ENCODE results near the gene PAPSS2. TPM values are rescaled to one million over a fixed set of nuclear protein-coding genes. Genes with fewer than 3 reads are reported as not detected.

The PAPSS2 gene
- total and polyA plus RNA-seq, 11 donors: 1.9 to 32.6 (median 5.8) TPM

- no peaks in the 10 kb centered on the region for H3K27me3 ChIP-seq
- intact Hi-C loops (cut with DNase I): loop anchor here in 9 of 10 donors (1.0 to 10.0 kb wide), 10 partner anchors 61 to 896 kb away; no protein-coding TSS in a partner anchor
- H3K4me1 ChIP-seq: peaks cover 0 to 27% (median 5%) of the 10 kb centered on the region in 12 donors
- no peak for DNase-seq
- H3K27ac ChIP-seq: peak overlapping the region in 5 of 12 donors; percentile 33 to 60 (median 39)
- ATAC-seq: no peak
- WGBS, 4 donors: 37 to 43% (median 42%) methylated on average over 4 of the region's 4 CpGs
- TF ChIP-seq CTCF (IDR thresholded peaks at IDR 0.05) (peak; percentile 58 to 86 (median 82)), POLR2A (IDR thresholded peaks at IDR 0.05) (no peak)
- no peak overlapping the region for H3K4me3 ChIP-seq
- H3K36me3 ChIP-seq: no peaks in the 10 kb centered on the region
- no peaks in the 10 kb centered on the region for H3K9me3 ChIP-seq
Measured at GRCh38 chr10:87656431-87657072, 3.1 kb upstream of the PAPSS2 start.

GRCh38 chr10:87657371-87657770 is 2.3 kb upstream of the PAPSS2 start:
- H3K27ac ChIP-seq: peak overlapping the region in 7 of 12 donors; percentile 17 to 60 (median 34)
- 54 to 75% (median 67%) methylated on average over 5 of the region's 5 CpGs for WGBS, 4 donors
- H3K36me3 ChIP-seq: no peaks in the 10 kb centered on the region
- no peaks in the 10 kb centered on the region for H3K9me3 ChIP-seq
- H3K4me1 ChIP-seq: peaks cover 0 to 31% (median 5%) of the 10 kb centered on the region in 12 donors
- no peak for TF ChIP-seq CTCF (IDR thresholded peaks at IDR 0.05)
- TF ChIP-seq POLR2A (IDR thresholded peaks at IDR 0.05): no peak
- no peaks in the 10 kb centered on the region for H3K27me3 ChIP-seq
- DNase-seq: no peak
- intact Hi-C loops (cut with DNase I): loop anchor here in 8 of 10 donors (1.0 to 10.0 kb wide), 9 partner anchors 60 to 895 kb away; no protein-coding TSS in a partner anchor
- H3K4me3 ChIP-seq: no peak overlapping the region
- peak in 1 of 4 donors; percentile 47 for ATAC-seq

- no peaks in the 10 kb centered on the region for H3K36me3 ChIP-seq
- no peak for ATAC-seq
- TF ChIP-seq POLR2A (IDR thresholded peaks at IDR 0.05) (no peak), CTCF (IDR thresholded peaks at IDR 0.05) (no peak)
- H3K9me3 ChIP-seq: no peaks in the 10 kb centered on the region
- peaks cover 0 to 34% (median 5%) of the 10 kb centered on the region in 12 donors for H3K4me1 ChIP-seq
- H3K27ac ChIP-seq: peak overlapping the region in 4 of 12 donors; percentile 2 to 75 (median 35)
- intact Hi-C loops (cut with DNase I): loop anchor here in 5 of 10 donors (5.0 to 10.0 kb wide), 7 partner anchors 59 to 894 kb away; no protein-coding TSS in a partner anchor
- WGBS, 4 donors: 73 to 84% (median 75%) methylated on average over 5 of the region's 5 CpGs
- DNase-seq: no peak
- H3K4me3 ChIP-seq: no peak overlapping the region
- no peaks in the 10 kb centered on the region for H3K27me3 ChIP-seq
Measured at GRCh38 chr10:87658321-87658795, 1.3 kb upstream of the PAPSS2 start.

GRCh38 chr10:87658858-87659555 is 671 bp upstream of the PAPSS2 start:
- Histone ChIP-seq H3K27ac (peak overlapping the region; percentile 50 to 85 (median 74)), H3K9me3 (no peaks in the 10 kb centered on the region), H3K4me3 (peak overlapping the region; percentile 53 to 92 (median 84)), H3K4me1 (peaks cover 0 to 34% (median 5%) of the 10 kb centered on the region in 12 donors), H3K36me3 (no peaks in the 10 kb centered on the region), H3K27me3 (no peaks in the 10 kb centered on the region)
- WGBS, 4 donors: 60 to 67% (median 65%) methylated on average over 15 of the region's 15 CpGs
- intact Hi-C loops (cut with DNase I): loop anchor here in 5 of 10 donors (5.0 to 10.0 kb wide), 7 partner anchors 58 to 893 kb away; no protein-coding TSS in a partner anchor
- DNase-seq (no peak), ATAC-seq (no peak)
- no peak for TF ChIP-seq CTCF (IDR thresholded peaks at IDR 0.05)
- TF ChIP-seq POLR2A (IDR thresholded peaks at IDR 0.05): no peak
